Measurements from ENCODE around the gene TEX14.

GRCh38 chr17:58557981-58558380 is 133.9 kb downstream of the TEX14 start:
- no peak for TF ChIP-seq MXI1 (IDR thresholded peaks at IDR 0.05; ENCODE audit: low read depth, low read length)
- no peak for TF ChIP-seq REST (IDR thresholded peaks at IDR 0.05; ENCODE audit: low read depth, low read length)
- no peak for TF ChIP-seq CTCF (IDR thresholded peaks at IDR 0.05 in 2 of 3, conservative IDR thresholded peaks at IDR 0.05 in 1 of 3; ENCODE audit: control insufficient read depth in 2 of 3, extremely low read depth in 1 of 3, insufficient read depth in 1 of 3, low read depth in 3 of 3, low read length in 3 of 3)
- no peak for TF ChIP-seq ZNF24 (IDR thresholded peaks at IDR 0.05)
- no peak for TF ChIP-seq ZBTB33 (IDR thresholded peaks at IDR 0.05)
- no peak for TF ChIP-seq EP300 (IDR thresholded peaks at IDR 0.05; ENCODE audit: borderline replicate concordance in 1 of 2, control insufficient read depth in 1 of 2, low read depth in 2 of 2, low read length in 2 of 2)
- no peak for TF ChIP-seq USF2 (IDR thresholded peaks at IDR 0.05; ENCODE audit: borderline replicate concordance, low read depth, low read length)
- no peak for TF ChIP-seq NFYB (IDR thresholded peaks at IDR 0.05; ENCODE audit: insufficient read depth, low read depth, low read length)
- TF ChIP-seq CBFB (IDR thresholded peaks at IDR 0.05; ENCODE audit: low read depth) = no peak
- TF ChIP-seq ZNF384 (IDR thresholded peaks at IDR 0.05; ENCODE audit: borderline replicate concordance, low read depth, low read length) = no peak
- no peak for TF ChIP-seq BCL3 (IDR thresholded peaks at IDR 0.05; ENCODE audit: borderline replicate concordance, insufficient read depth, low read depth, low read length, poor library complexity, severe bottlenecking)
- TF ChIP-seq BHLHE40 (IDR thresholded peaks at IDR 0.05; ENCODE audit: borderline replicate concordance in 1 of 2, low read depth in 2 of 2, low read length in 1 of 2) = no peak

All from GM12878 (cell line).